Measurements from ENCODE around the gene FFAR2.

FFAR2 gene

GRCh38 chr19:35491836-35492360, 43.8 kb downstream of the FFAR2 start:
- DNase-seq, result no peak

- DNase-seq, result no peak
These were observed 45.9 kb downstream of the FFAR2 start for GRCh38 chr19:35493971-35494370.

GRCh38 chr19:35495107-35496064, 47.3 kb downstream of the FFAR2 start:
- DNase-seq, result no peak

GRCh38 chr19:35497406-35497805, 49.3 kb downstream of the FFAR2 start:
- no peak for DNase-seq

GRCh38 chr19:35498220-35498619, 50.2 kb downstream of the FFAR2 start:
- DNase-seq, result no peak

- no peak for DNase-seq
These were observed 51.0 kb downstream of the FFAR2 start for GRCh38 chr19:35498984-35499527.

GRCh38 chr19:35500611-35501010, 52.6 kb downstream of the FFAR2 start:
- no peak for DNase-seq

Data from NCI-H1417 treated with DMSO at 0.1 percent for 48 hours (cell line).